HG03097 (cell line): ENCODE measurements around the gene FZD2.
"Not testable (repeated sequence)": the region's sequence is repeated elsewhere in the genome, so short reads cannot be mapped to it uniquely, and the experiment has no call there.

ENCODE experiments used
- ATAC-seq: cut with Tn5 transposase; IDR thresholded peaks from one replicate; pipeline ENCODE4 v1.9.1; 2021; ENCODE audit not compliant: unreplicated experiment, low FRiP score

The FZD2 gene

GRCh38 chr17:44572801-44573200 is 15.5 kb downstream of the FZD2 start:
- no peak for ATAC-seq

- no peak for ATAC-seq
Measured at GRCh38 chr17:44575403-44575802, 18.1 kb downstream of the FZD2 start.

GRCh38 chr17:44578947-44579346 is 21.7 kb downstream of the FZD2 start:
- ATAC-seq = no peak

- no peak for ATAC-seq
Measured at GRCh38 chr17:44581868-44582267, 24.6 kb downstream of the FZD2 start.

- no peak for ATAC-seq
Measured at GRCh38 chr17:44584443-44584842, 27.2 kb downstream of the FZD2 start.

GRCh38 chr17:44585315-44585714 is 28.0 kb downstream of the FZD2 start:
- ATAC-seq = no peak

- no peak for ATAC-seq
Measured at GRCh38 chr17:44587339-44587738, 30.1 kb downstream of the FZD2 start.

- no peak for ATAC-seq
Measured at GRCh38 chr17:44589316-44590071, 32.2 kb downstream of the FZD2 start.

- ATAC-seq = not testable (repeated sequence)
Measured at GRCh38 chr17:44590072-44590462, 32.8 kb downstream of the FZD2 start.

- ATAC-seq = not testable (repeated sequence)
Measured at GRCh38 chr17:44590762-44591161, 33.5 kb downstream of the FZD2 start.

- no peak for ATAC-seq
Measured at GRCh38 chr17:44591206-44591605, 33.9 kb downstream of the FZD2 start.

GRCh38 chr17:44593156-44593555 is 35.9 kb downstream of the FZD2 start:
- ATAC-seq = no peak

GRCh38 chr17:44595216-44595775 is 38.0 kb downstream of the FZD2 start:
- no peak for ATAC-seq

- ATAC-seq = no peak
Measured at GRCh38 chr17:44598329-44598728, 41.0 kb downstream of the FZD2 start.

GRCh38 chr17:44598932-44599297 is 41.6 kb downstream of the FZD2 start:
- no peak for ATAC-seq

GRCh38 chr17:44599298-44600175 is 42.3 kb downstream of the FZD2 start:
- ATAC-seq = no peak

- ATAC-seq = no peak
Measured at GRCh38 chr17:44601539-44601938, 44.3 kb downstream of the FZD2 start.

- ATAC-seq = no peak
Measured at GRCh38 chr17:44601973-44602372, 44.7 kb downstream of the FZD2 start.

- no peak for ATAC-seq
Measured at GRCh38 chr17:44602390-44602789, 45.1 kb downstream of the FZD2 start.

GRCh38 chr17:44602970-44603369 is 45.7 kb downstream of the FZD2 start:
- ATAC-seq = no peak

GRCh38 chr17:44604116-44604761 is 47.0 kb downstream of the FZD2 start:
- no peak for ATAC-seq
